Brain microvascular endothelial cell (primary cell): ENCODE measurements around the gene PHGDH.

Experiments used
- DNase-seq: peaks from one replicate; pipeline ENCODE4 v3.0.0-alpha.2; 2020
- H3K27ac ChIP-seq: fragments of 250-450 bp; sonication (Bioruptor Pico); 2 replicates; pipeline ENCODE4 v1.5.1; 2020; ENCODE audit warnings: mild to moderate bottlenecking, moderate library complexity
- H3K27me3 ChIP-seq: fragments of 250-450 bp; sonication (Bioruptor Pico); replicated peaks from 2 replicates; pipeline ENCODE4 v1.5.1; 2020; ENCODE audit warnings: mild to moderate bottlenecking
- H3K36me3 ChIP-seq: fragments of 250-450 bp; sonication (Bioruptor Pico); replicated peaks from 2 replicates; pipeline ENCODE4 v1.5.1; 2020; ENCODE audit warnings: mild to moderate bottlenecking
- H3K4me3 ChIP-seq: 2 replicates; pipeline ENCODE4 v1.5.1; 2011; ENCODE audit warnings: low read depth, mild to moderate bottlenecking, control low read depth, low read length, moderate library complexity
- CTCF ChIP-seq: IDR thresholded peaks from 2 replicates; pipeline ENCODE4 v1.5.1; 2011; ENCODE audit warnings: low read depth, mild to moderate bottlenecking, moderate library complexity, low read length, control low read depth, inconsistent platforms; ENCODE audit errors: missing control alignments
- in situ Hi-C: cut with HindIII; loops from 2 replicates; pipeline ENCODE4 v1.10.0; 2017; ENCODE audit warnings: low sequenced_read_pairs, low pct_ligation_motif_present

PHGDH gene

DNA sequence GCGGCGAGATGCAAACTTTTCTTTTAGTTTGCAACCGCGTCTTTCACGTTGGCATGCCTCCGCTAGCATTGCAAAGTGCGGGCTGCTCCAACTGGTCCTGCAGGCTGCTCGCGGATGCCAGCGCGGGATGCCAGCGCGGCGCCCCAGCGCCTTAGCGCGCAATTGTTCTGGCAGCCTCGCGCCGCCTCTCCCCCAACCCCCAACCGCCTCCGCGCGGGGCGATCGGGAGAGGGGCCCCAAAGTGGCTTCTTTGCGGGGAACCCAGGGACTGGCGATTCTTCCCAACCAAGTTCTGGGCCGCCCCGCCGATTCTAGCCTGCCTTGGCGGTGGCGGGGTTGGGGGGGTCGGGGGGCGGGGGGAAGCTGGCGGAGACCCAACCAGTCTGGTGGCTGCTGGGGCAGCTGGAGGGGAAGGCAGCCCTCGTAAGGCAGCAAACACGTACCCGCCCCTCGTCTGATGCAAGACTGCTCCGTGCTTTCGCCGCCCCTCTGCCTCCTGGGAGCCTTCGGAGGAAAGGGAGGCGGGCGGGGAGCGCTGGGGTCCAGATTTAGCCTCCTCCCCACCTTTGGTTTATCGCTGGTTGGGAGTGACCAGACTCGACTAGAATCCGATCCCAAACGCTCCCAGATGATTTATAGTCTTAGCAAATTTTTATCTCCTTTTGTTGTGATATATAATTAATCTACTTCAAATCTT lies 756 bp downstream of the PHGDH start:
- no peak for TF ChIP-seq CTCF
- peak; percentile 85 for DNase-seq
- Histone ChIP-seq H3K36me3 (no peaks in the 10 kb centered on the region), H3K27ac (peak overlapping the region; percentile 67), H3K27me3 (no peaks in the 10 kb centered on the region), H3K4me3 (peak overlapping the region; percentile 84)
- in situ Hi-C loops: no loop called here

GRCh38 chr1:119713039-119713748 lies 1.5 kb downstream of the PHGDH start:
- Histone ChIP-seq H3K4me3 (peak overlapping the region; percentile 84), H3K27me3 (no peaks in the 10 kb centered on the region), H3K36me3 (no peaks in the 10 kb centered on the region), H3K27ac (peak overlapping the region; percentile 67)
- in situ Hi-C loops: no loop called here
- peak; percentile 30 for DNase-seq
- TF ChIP-seq CTCF: no peak

DNA sequence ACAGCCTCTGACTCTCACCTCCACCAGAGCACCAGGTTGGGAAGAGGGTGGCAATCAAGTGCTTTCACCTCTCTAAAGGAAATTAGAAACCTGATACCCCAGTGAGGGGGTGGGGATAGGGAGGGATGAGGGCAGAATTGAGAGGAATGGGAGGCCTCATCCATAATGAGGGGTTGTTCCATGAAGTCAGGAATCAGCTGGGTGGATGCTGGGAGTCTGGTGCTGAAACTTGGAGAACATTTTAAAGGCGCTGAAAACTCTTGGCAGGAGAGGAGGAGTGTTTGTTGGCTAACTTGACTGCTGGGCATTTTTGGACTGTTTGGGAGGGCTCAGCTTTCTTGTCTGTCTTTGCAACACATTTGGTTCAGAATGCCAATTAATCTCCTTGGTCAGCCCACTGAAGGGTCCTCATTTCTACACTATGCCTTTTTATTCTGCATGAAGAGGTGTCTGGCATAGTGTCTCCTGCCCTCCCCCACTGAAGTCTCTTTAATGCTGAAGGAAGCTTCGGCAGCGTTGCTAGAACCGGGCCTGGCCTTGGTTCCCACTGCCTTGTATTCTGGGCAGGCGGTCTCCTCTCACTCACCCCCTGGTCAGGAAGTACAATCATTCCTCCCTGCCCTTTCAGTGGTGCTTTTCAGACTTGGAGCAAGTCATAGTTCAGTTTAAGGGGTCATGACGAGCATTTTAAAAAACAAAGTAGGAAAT lies 2.2 kb downstream of the PHGDH start:
- H3K36me3 ChIP-seq: no peaks in the 10 kb centered on the region
- H3K4me3 ChIP-seq: peak overlapping the region; percentile 84
- in situ Hi-C loops: no loop called here
- H3K27me3 ChIP-seq: no peaks in the 10 kb centered on the region
- H3K27ac ChIP-seq: no peak overlapping the region
- DNase-seq: no peak
- TF ChIP-seq CTCF: no peak

DNA sequence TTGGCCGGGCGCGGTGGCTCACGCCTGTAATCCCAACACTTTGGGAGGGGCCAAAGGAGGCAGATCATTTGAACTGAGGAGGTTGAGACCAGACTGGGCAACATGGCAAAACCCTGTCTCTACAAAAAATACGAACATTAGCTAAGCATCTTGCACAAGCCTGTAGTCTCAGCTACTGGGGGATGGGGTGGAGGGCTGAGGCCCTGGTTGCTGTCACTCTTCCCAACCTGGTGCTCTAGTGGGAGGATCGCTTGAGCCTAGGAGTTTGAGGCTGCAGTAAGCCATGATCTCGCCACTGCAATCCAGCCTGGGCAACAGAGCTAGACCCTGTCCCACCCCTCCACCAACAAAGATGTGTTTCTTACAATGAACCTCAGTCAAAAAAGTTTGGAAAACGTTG lies 2.8 kb downstream of the PHGDH start:
- TF ChIP-seq CTCF: no peak
- H3K27me3 ChIP-seq: no peaks in the 10 kb centered on the region
- DNase-seq: no peak
- H3K4me3 ChIP-seq: no peak overlapping the region
- in situ Hi-C loops: no loop called here
- H3K36me3 ChIP-seq: no peaks in the 10 kb centered on the region
- H3K27ac ChIP-seq: no peak overlapping the region

GRCh38 chr1:119715542-119715941 lies 3.8 kb downstream of the PHGDH start:
- Histone ChIP-seq H3K36me3 (no peaks in the 10 kb centered on the region), H3K4me3 (no peak overlapping the region), H3K27me3 (no peaks in the 10 kb centered on the region), H3K27ac (no peak overlapping the region)
- in situ Hi-C loops: no loop called here
- no peak for DNase-seq
- TF ChIP-seq CTCF: no peak
